ENCODE data around the gene NDUFS8. TPM values are rescaled to one million over a fixed set of nuclear protein-coding genes. Genes with fewer than 3 reads are reported as not detected.

The NDUFS8 gene
- total and polyA plus RNA-seq, 2 experiments from 2014 or later = 175 to 308 TPM

DNA sequence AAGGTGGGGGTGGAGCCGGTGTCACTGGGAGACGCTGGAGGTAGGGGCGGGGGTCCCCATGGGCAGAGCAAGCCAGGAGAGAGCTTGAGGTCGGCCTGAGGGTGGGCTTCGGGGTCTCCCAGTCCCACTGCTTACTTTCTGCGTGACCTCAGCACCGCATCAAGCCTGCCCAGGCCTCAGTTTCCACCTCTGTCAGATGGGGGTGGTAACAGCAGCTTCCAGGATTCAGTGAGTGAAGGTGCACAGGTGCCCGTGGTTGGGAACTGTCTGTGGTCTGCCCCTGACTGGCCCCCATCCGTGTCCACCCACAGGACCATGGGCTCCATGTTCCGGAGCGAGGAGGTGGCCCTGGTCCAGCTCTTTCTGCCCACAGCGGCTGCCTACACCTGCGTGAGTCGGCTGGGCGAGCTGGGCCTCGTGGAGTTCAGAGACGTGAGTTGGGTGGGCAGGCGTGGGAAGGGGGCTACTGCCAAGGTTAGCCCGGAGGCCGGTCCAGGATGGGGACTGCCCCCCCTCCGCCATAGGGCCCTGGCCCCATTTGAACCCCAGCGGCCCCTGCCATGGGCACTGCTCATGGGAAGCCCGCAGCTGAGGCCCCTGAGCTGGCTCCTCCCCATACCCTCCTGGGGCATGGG is 10.6 kb downstream of the NDUFS8 start:
- Histone ChIP-seq H4K20me1 (replicated peaks; ENCODE audit: insufficient read depth) (no peaks in the 10 kb centered on the region), H3K27ac (ENCODE audit: low read depth) (no peak overlapping the region), H3K4me3 (no peak overlapping the region), H3K4me2 (peak overlapping the region; percentile 90; the same call in 1 of the 2 replicates), H3F3A (replicated peaks; ENCODE audit: low read depth) (peaks cover 10% of the 10 kb centered on the region; the same call in 1 of the 2 replicates), H2AFZ (no peak overlapping the region), H3K9me2 (ENCODE audit: insufficient read depth) (no peaks in the 10 kb centered on the region), H3K36me3 (ENCODE audit: insufficient read depth) (no peaks in the 10 kb centered on the region), H3K79me2 (replicated peaks; ENCODE audit: insufficient read depth) (no peaks in the 10 kb centered on the region), H3K4me1 (ENCODE audit: insufficient read depth) (peaks cover 18% of the 10 kb centered on the region), H3K27me3 (ENCODE audit: insufficient read depth) (no peaks in the 10 kb centered on the region)
- Mint-ChIP-seq H3K36me3 (ENCODE audit: low read depth) (no peaks in the 10 kb centered on the region), H3K9me3 (no peaks in the 10 kb centered on the region), H3K4me3 (no peak overlapping the region), H3K27ac (no peak overlapping the region), H3K27me3 (ENCODE audit: insufficient read depth, low read depth, poor library complexity) (peaks cover 9% of the 10 kb centered on the region), H3K4me1 (peaks cover 7% of the 10 kb centered on the region)
- no peak for ATAC-seq
- DNase-seq (ENCODE audit: low spot score) = no peak
- TF ChIP-seq POLR2AphosphoS5 (IDR thresholded peaks at IDR 0.05; ENCODE audit: low read depth) (no peak), CREB1 (CRISPR knock-in tag; IDR thresholded peaks at IDR 0.05; ENCODE audit: low read depth) (no peak), EZH2 (IDR thresholded peaks at IDR 0.05; ENCODE audit: low read depth, unreplicated experiment) (no peak), JUNB (IDR thresholded peaks at IDR 0.05; ENCODE audit: unreplicated experiment) (no peak), ZNF331 (CRISPR knock-in tag; IDR thresholded peaks at IDR 0.05; ENCODE audit: low read depth) (no peak), STAT1 (IDR thresholded peaks at IDR 0.05; ENCODE audit: unreplicated experiment) (no peak), NANOG (IDR thresholded peaks at IDR 0.05; ENCODE audit: borderline replicate concordance) (no peak), ZNF114 (CRISPR knock-in tag; IDR thresholded peaks at IDR 0.05) (no peak), EZH2phosphoT487 (IDR thresholded peaks at IDR 0.05; ENCODE audit: unreplicated experiment) (no peak)
- TF ChIP-seq, protein P1, sequence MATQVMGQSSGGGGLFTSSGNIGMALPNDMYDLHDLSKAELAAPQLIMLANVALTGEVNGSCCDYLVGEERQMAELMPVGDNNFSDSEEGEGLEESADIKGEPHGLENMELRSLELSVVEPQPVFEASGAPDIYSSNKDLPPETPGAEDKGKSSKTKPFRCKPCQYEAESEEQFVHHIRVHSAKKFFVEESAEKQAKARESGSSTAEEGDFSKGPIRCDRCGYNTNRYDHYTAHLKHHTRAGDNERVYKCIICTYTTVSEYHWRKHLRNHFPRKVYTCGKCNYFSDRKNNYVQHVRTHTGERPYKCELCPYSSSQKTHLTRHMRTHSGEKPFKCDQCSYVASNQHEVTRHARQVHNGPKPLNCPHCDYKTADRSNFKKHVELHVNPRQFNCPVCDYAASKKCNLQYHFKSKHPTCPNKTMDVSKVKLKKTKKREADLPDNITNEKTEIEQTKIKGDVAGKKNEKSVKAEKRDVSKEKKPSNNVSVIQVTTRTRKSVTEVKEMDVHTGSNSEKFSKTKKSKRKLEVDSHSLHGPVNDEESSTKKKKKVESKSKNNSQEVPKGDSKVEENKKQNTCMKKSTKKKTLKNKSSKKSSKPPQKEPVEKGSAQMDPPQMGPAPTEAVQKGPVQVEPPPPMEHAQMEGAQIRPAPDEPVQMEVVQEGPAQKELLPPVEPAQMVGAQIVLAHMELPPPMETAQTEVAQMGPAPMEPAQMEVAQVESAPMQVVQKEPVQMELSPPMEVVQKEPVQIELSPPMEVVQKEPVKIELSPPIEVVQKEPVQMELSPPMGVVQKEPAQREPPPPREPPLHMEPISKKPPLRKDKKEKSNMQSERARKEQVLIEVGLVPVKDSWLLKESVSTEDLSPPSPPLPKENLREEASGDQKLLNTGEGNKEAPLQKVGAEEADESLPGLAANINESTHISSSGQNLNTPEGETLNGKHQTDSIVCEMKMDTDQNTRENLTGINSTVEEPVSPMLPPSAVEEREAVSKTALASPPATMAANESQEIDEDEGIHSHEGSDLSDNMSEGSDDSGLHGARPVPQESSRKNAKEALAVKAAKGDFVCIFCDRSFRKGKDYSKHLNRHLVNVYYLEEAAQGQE (IDR thresholded peaks at IDR 0.05; ENCODE audit: unreplicated experiment) = no peak
- TF ChIP-seq, protein P2, sequence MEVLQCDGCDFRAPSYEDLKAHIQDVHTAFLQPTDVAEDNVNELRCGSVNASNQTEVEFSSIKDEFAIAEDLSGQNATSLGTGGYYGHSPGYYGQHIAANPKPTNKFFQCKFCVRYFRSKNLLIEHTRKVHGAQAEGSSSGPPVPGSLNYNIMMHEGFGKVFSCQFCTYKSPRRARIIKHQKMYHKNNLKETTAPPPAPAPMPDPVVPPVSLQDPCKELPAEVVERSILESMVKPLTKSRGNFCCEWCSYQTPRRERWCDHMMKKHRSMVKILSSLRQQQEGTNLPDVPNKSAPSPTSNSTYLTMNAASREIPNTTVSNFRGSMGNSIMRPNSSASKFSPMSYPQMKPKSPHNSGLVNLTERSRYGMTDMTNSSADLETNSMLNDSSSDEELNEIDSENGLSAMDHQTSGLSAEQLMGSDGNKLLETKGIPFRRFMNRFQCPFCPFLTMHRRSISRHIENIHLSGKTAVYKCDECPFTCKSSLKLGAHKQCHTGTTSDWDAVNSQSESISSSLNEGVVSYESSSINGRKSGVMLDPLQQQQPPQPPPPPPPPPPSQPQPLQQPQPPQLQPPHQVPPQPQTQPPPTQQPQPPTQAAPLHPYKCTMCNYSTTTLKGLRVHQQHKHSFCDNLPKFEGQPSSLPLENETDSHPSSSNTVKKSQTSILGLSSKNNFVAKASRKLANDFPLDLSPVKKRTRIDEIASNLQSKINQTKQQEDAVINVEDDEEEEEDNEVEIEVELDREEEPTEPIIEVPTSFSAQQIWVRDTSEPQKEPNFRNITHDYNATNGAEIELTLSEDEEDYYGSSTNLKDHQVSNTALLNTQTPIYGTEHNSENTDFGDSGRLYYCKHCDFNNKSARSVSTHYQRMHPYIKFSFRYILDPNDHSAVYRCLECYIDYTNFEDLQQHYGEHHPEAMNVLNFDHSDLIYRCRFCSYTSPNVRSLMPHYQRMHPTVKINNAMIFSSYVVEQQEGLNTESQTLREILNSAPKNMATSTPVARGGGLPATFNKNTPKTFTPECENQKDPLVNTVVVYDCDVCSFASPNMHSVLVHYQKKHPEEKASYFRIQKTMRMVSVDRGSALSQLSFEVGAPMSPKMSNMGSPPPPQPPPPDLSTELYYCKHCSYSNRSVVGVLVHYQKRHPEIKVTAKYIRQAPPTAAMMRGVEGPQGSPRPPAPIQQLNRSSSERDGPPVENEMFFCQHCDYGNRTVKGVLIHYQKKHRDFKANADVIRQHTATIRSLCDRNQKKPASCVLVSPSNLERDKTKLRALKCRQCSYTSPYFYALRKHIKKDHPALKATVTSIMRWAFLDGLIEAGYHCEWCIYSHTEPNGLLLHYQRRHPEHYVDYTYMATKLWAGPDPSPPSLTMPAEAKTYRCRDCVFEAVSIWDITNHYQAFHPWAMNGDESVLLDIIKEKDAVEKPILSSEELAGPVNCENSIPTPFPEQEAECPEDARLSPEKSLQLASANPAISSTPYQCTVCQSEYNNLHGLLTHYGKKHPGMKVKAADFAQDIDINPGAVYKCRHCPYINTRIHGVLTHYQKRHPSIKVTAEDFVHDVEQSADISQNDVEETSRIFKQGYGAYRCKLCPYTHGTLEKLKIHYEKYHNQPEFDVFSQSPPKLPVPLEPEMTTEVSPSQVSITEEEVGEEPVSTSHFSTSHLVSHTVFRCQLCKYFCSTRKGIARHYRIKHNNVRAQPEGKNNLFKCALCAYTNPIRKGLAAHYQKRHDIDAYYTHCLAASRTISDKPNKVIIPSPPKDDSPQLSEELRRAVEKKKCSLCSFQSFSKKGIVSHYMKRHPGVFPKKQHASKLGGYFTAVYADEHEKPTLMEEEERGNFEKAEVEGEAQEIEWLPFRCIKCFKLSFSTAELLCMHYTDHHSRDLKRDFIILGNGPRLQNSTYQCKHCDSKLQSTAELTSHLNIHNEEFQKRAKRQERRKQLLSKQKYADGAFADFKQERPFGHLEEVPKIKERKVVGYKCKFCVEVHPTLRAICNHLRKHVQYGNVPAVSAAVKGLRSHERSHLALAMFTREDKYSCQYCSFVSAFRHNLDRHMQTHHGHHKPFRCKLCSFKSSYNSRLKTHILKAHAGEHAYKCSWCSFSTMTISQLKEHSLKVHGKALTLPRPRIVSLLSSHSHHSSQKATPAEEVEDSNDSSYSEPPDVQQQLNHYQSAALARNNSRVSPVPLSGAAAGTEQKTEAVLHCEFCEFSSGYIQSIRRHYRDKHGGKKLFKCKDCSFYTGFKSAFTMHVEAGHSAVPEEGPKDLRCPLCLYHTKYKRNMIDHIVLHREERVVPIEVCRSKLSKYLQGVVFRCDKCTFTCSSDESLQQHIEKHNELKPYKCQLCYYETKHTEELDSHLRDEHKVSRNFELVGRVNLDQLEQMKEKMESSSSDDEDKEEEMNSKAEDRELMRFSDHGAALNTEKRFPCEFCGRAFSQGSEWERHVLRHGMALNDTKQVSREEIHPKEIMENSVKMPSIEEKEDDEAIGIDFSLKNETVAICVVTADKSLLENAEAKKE (CRISPR knock-in tag; IDR thresholded peaks at IDR 0.05) = no peak
- TF ChIP-seq, protein P3, sequence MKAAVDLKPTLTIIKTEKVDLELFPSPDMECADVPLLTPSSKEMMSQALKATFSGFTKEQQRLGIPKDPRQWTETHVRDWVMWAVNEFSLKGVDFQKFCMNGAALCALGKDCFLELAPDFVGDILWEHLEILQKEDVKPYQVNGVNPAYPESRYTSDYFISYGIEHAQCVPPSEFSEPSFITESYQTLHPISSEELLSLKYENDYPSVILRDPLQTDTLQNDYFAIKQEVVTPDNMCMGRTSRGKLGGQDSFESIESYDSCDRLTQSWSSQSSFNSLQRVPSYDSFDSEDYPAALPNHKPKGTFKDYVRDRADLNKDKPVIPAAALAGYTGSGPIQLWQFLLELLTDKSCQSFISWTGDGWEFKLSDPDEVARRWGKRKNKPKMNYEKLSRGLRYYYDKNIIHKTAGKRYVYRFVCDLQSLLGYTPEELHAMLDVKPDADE (IDR thresholded peaks at IDR 0.05) = no peak
- TF ChIP-seq, protein P4, sequence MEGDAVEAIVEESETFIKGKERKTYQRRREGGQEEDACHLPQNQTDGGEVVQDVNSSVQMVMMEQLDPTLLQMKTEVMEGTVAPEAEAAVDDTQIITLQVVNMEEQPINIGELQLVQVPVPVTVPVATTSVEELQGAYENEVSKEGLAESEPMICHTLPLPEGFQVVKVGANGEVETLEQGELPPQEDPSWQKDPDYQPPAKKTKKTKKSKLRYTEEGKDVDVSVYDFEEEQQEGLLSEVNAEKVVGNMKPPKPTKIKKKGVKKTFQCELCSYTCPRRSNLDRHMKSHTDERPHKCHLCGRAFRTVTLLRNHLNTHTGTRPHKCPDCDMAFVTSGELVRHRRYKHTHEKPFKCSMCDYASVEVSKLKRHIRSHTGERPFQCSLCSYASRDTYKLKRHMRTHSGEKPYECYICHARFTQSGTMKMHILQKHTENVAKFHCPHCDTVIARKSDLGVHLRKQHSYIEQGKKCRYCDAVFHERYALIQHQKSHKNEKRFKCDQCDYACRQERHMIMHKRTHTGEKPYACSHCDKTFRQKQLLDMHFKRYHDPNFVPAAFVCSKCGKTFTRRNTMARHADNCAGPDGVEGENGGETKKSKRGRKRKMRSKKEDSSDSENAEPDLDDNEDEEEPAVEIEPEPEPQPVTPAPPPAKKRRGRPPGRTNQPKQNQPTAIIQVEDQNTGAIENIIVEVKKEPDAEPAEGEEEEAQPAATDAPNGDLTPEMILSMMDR (conservative IDR thresholded peaks at IDR 0.05; ENCODE audit: low read depth in 2 of 2) = no peak

Data from GM23338 (cell line).